A673 (cell line): ENCODE data around the gene SUSD5.

Source experiments
- CTCF ChIP-seq: fragments of 300-800, 200-600 bp; sonication (generic); conservative IDR thresholded peaks from 2 replicates; pipeline ENCODE4 v1.5.1; 2017; ENCODE audit warnings: low read depth, mild to moderate bottlenecking, antibody characterized with exemption, low read length, moderate library complexity, mixed read lengths
- EZH2 ChIP-seq: fragments of 200-600 bp; sonication (generic); IDR thresholded peaks from 2 replicates; pipeline ENCODE4 v1.6.1; 2017; ENCODE audit warnings: borderline replicate concordance, low read depth, mild to moderate bottlenecking, mixed read lengths, antibody characterized with exemption, low read length; ENCODE audit not compliant: poor library complexity, severe bottlenecking

GRCh38 chr3:33113772-33114621 is 104.6 kb downstream of the SUSD5 start, which contains the start of gene CRTAP:
- TF ChIP-seq CTCF (no peak), EZH2 (no peak)
